ENCODE data around the gene IGSF9. TPM values are rescaled to one million over a fixed set of nuclear protein-coding genes. Genes with fewer than 3 reads are reported as not detected.
A peak's percentile ranks its signal among the peaks of the same experiment; 100 is the strongest.

The IGSF9 gene
- total RNA-seq, 1 donor from 2014 or later = 68.2 TPM

DNA sequence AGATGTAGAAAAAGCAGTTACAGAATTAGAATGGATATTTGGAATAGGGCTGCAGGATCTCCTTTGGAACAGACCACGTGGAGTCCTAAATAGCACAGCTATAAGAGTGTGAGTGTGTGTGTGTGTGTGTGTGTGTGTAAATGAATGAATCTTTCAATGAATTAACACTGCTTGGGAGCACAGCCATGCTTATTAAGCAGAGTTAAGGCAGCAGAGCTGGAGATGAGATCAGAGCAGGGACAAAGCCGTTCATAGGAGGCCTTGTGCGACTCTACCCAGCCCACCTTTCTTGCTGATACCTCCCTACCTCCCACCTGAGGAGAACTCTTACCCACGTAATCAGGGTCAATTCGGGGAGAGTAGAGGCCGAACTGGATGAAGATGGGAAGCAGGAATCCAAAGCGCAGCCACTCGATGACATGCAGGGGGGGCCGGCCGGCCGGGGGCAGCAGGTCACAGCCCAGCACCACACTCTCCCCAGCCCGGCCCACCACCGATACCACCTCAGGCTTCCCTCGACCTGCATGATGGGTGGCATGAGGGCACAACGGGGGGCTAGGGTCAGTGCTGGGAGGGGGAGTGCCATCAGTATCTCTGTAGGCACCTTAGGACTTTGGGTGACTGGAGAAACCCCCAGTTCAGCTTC, 2.7 kb downstream of the IGSF9 start:
- Mint-ChIP-seq H3K27ac (no peak overlapping the region), H3K27me3 (no peaks in the 10 kb centered on the region), H3K4me1 (ENCODE audit: low read depth) (peaks cover 57% of the 10 kb centered on the region), H3K36me3 (ENCODE audit: insufficient read depth) (peaks cover 15% of the 10 kb centered on the region), H3K9me3 (ENCODE audit: low read depth) (no peaks in the 10 kb centered on the region), H3K4me3 (ENCODE audit: low read depth) (peak overlapping the region; percentile 40)
- TF ChIP-seq, protein P1, sequence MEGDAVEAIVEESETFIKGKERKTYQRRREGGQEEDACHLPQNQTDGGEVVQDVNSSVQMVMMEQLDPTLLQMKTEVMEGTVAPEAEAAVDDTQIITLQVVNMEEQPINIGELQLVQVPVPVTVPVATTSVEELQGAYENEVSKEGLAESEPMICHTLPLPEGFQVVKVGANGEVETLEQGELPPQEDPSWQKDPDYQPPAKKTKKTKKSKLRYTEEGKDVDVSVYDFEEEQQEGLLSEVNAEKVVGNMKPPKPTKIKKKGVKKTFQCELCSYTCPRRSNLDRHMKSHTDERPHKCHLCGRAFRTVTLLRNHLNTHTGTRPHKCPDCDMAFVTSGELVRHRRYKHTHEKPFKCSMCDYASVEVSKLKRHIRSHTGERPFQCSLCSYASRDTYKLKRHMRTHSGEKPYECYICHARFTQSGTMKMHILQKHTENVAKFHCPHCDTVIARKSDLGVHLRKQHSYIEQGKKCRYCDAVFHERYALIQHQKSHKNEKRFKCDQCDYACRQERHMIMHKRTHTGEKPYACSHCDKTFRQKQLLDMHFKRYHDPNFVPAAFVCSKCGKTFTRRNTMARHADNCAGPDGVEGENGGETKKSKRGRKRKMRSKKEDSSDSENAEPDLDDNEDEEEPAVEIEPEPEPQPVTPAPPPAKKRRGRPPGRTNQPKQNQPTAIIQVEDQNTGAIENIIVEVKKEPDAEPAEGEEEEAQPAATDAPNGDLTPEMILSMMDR (IDR thresholded peaks at IDR 0.05; ENCODE audit: unreplicated experiment) = no peak
- no peak for DNase-seq (ENCODE audit: low spot score, unreplicated experiment)

DNA sequence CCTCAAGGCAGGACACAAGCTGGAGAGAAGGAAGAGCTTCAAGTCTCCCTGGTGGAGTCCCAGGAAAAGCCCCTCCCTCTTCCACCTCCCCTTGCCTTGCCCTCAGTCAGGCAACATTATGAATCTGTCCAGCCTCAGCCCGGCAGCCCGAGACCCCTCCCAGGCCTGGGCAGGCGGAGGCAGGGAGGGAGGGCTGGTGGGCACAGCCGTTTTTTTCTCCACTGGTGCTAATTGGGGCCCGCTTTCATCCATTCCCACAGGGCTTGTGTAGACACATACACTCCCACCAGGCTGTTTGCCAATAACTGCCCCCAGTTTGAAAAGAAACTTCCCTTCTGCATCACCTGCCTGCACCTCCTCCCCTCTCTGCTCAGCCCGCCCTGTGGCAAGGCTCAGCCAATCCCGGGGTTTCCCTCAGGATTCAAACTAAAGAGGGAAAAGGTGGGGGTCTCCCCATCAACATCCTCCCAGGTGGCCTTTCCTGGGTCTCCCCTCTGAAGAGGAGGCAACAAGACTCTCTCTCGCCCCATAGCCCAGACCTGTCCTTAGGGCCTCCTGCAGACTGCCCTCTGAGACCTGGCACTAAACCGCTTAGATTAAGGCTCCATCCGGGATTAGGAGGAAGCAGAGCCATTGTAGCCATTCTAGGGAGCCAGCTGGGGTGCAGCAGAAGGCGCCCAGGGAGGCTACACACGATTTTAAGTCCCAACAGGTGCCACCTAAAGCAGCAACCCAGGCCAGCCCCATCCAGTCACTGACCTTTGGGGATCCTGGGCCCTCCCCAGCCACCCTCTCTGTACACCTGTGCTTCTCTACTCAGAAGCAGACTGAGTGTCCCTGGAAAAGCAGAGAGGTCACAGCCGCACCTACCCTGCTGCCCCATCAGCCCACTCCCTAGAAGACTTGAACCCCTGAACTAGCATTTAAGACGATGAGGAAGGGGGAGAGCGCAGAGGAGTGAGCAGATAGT, 3.5 kb downstream of the IGSF9 start:
- Mint-ChIP-seq H3K27me3 (no peaks in the 10 kb centered on the region), H3K4me3 (ENCODE audit: low read depth) (peak overlapping the region; percentile 42), H3K36me3 (ENCODE audit: insufficient read depth) (peaks cover 15% of the 10 kb centered on the region), H3K4me1 (ENCODE audit: low read depth) (peaks cover 65% of the 10 kb centered on the region), H3K9me3 (ENCODE audit: low read depth) (no peaks in the 10 kb centered on the region), H3K27ac (peak overlapping the region; percentile 60)
- DNase-seq (ENCODE audit: low spot score, unreplicated experiment) = no peak
- TF ChIP-seq, protein P1 (IDR thresholded peaks at IDR 0.05; ENCODE audit: unreplicated experiment) = no peak

DNA sequence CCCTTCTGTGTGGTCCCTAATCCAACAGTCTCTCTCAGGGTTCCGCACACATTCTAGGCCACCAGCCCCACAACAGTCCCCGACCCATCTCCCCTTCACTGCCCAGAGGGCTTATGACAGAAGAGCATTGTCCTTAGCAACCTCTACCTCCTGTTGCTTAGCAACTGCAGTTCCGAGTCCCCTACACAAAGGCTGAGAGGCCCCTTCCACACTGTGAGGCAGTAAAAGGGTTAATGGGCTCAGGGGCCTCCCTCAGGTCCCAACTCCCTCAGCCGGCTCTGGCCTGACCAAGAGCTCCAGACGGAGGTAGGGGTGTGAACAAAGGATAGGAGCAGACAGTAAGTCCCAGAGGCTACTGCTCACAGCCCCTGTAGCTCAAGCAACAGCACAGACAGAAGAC, 4.3 kb downstream of the IGSF9 start:
- H3K9me3 Mint-ChIP-seq (ENCODE audit: low read depth) = no peaks in the 10 kb centered on the region
- peaks cover 15% of the 10 kb centered on the region for H3K36me3 Mint-ChIP-seq (ENCODE audit: insufficient read depth)
- TF ChIP-seq, protein P1 (IDR thresholded peaks at IDR 0.05; ENCODE audit: unreplicated experiment) = no peak
- peaks cover 66% of the 10 kb centered on the region for H3K4me1 Mint-ChIP-seq (ENCODE audit: low read depth)
- no peak for DNase-seq (ENCODE audit: low spot score, unreplicated experiment)
- H3K4me3 Mint-ChIP-seq (ENCODE audit: low read depth) = peak overlapping the region; percentile 50
- H3K27me3 Mint-ChIP-seq = no peaks in the 10 kb centered on the region
- H3K27ac Mint-ChIP-seq = no peak overlapping the region

DNA sequence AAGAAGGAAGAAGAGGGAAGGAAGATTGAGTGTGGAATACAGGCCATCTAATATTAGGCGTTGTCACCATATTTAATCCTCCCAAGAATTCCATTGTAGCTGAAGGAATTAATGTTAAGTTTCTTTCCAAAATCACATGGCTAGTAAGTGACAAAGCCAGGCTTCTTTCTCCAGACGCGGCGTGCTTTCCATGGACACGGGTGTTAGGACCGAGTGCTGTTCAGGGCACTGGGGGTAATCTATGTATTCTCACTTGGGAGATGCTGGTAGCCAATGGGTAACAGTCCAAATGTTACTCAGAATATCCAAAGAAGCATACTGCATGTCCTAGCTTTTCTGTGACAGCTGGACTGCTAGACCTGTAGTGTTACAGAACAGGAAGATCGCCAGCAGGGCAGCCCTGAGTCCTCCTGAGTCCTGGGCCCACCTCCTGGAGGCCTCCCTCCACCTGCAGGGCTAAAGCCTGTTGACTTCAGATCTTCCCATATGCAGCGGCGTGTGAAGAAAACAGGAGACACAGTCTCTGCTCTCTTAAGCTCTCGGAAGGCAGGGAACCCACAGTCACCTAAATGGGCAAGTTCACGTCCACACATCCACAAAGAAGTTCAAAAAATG, 5.3 kb downstream of the IGSF9 start:
- DNase-seq (ENCODE audit: low spot score, unreplicated experiment) = no peak
- H3K9me3 Mint-ChIP-seq (ENCODE audit: low read depth) = no peaks in the 10 kb centered on the region
- TF ChIP-seq, protein P1 (IDR thresholded peaks at IDR 0.05; ENCODE audit: unreplicated experiment) = no peak
- H3K4me3 Mint-ChIP-seq (ENCODE audit: low read depth) = no peak overlapping the region
- H3K27me3 Mint-ChIP-seq = no peaks in the 10 kb centered on the region
- H3K36me3 Mint-ChIP-seq (ENCODE audit: insufficient read depth) = peaks cover 24% of the 10 kb centered on the region
- peaks cover 62% of the 10 kb centered on the region for H3K4me1 Mint-ChIP-seq (ENCODE audit: low read depth)
- H3K27ac Mint-ChIP-seq = no peak overlapping the region

DNA sequence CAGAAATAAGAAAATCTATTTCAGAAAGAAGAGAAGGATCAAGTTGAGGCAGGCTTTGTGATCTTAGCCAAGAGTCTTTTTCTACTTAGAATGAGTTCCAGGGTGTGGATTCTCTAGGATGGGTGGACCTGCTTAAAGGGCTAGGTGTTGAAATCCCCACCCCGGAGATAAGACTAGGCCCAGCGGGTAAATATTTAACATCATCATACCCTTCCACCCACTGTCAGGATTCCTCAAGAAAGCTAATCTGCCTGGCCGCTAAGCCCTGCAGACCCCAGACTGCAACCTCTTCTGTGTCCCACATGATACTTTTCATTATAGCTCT, 5.8 kb downstream of the IGSF9 start:
- DNase-seq (ENCODE audit: low spot score, unreplicated experiment) = no peak
- Mint-ChIP-seq H3K4me3 (ENCODE audit: low read depth) (no peak overlapping the region), H3K36me3 (ENCODE audit: insufficient read depth) (peaks cover 27% of the 10 kb centered on the region), H3K9me3 (ENCODE audit: low read depth) (no peaks in the 10 kb centered on the region), H3K4me1 (ENCODE audit: low read depth) (peaks cover 57% of the 10 kb centered on the region), H3K27me3 (no peaks in the 10 kb centered on the region), H3K27ac (no peak overlapping the region)
- TF ChIP-seq, protein P1 (IDR thresholded peaks at IDR 0.05; ENCODE audit: unreplicated experiment) = no peak
